Bronchial epithelial cell (primary cell): ENCODE measurements around the gene UNKL. TPM values are rescaled to one million over a fixed set of nuclear protein-coding genes. Genes with fewer than 3 reads are reported as not detected.

Source experiments
- DNase-seq: peaks from one replicate; pipeline ENCODE4 v3.0.0-alpha.2; 2010; ENCODE audit warnings: low read depth
- FAIRE-seq: peaks from 2 replicates; lab custom pipeline; 2011; peaks lifted over from hg19 to GRCh38; lab: Jason Lieb, UNC
- H3K27me3 ChIP-seq: 2 replicates; pipeline ENCODE4 v1.5.1; 2011; ENCODE audit warnings: low read length; ENCODE audit not compliant: control insufficient read depth, insufficient read depth
- H3K36me3 ChIP-seq: 2 replicates; pipeline ENCODE4 v1.5.1; 2011; ENCODE audit warnings: low read length; ENCODE audit not compliant: control insufficient read depth, insufficient read depth
- H3K4me3 ChIP-seq: 2 replicates; pipeline ENCODE4 v1.5.1; 2011; ENCODE audit warnings: mild to moderate bottlenecking, low read depth, low read length, control low read depth
- CTCF ChIP-seq: IDR thresholded peaks from 2 replicates; pipeline ENCODE4 v1.5.1; 2011; ENCODE audit warnings: mild to moderate bottlenecking, moderate library complexity, low read length, control low read depth, inconsistent platforms; ENCODE audit not compliant: insufficient read depth, severe bottlenecking
- total RNA-seq: library from RNA; depleted of rRNA; stranded (reverse); fragments of >200 nt; gene quantifications from 2 replicates; pipeline ENCODE4 v1.2.1, GENCODE V29; 2014

The UNKL gene
- total RNA-seq = 2.4 and 3.2 TPM in 2 replicates

GRCh38 chr16:1414532-1415260, at the start of gene UNKL:
UNKL (minus strand) TSS chr16:1414704; CDS start chr16:1414691, 13 bp downstream.
- no peak for FAIRE-seq
- no peak for TF ChIP-seq CTCF
- H3K4me3 ChIP-seq = peak within 1 kb of the TSS; percentile 88
- DNase-seq = no peak
- no peaks in the 10 kb centered on the region for H3K27me3 ChIP-seq
- H3K36me3 ChIP-seq = no peaks in the 10 kb centered on the region

GRCh38 chr16:1461146-1461545, 46.6 kb upstream of the UNKL start:
- H3K36me3 ChIP-seq = peaks cover 6% of the 10 kb centered on the region
- no peaks in the 10 kb centered on the region for H3K27me3 ChIP-seq
- TF ChIP-seq CTCF = no peak
- H3K4me3 ChIP-seq = no peak overlapping the region
- FAIRE-seq = no peak
- DNase-seq = no peak

GRCh38 chr16:1460602-1461138, 46.2 kb upstream of the UNKL start:
- Histone ChIP-seq H3K36me3 (peaks cover 6% of the 10 kb centered on the region), H3K27me3 (no peaks in the 10 kb centered on the region), H3K4me3 (no peak overlapping the region)
- FAIRE-seq (no peak), DNase-seq (no peak)
- no peak for TF ChIP-seq CTCF

GRCh38 chr16:1459967-1460366, 45.5 kb upstream of the UNKL start:
- DNase-seq (no peak), FAIRE-seq (no peak)
- no peak for TF ChIP-seq CTCF
- H3K4me3 ChIP-seq = no peak overlapping the region
- no peaks in the 10 kb centered on the region for H3K27me3 ChIP-seq
- peaks cover 6% of the 10 kb centered on the region for H3K36me3 ChIP-seq

GRCh38 chr16:1458977-1459341, 44.5 kb upstream of the UNKL start:
- DNase-seq (no peak), FAIRE-seq (no peak)
- Histone ChIP-seq H3K27me3 (no peaks in the 10 kb centered on the region), H3K4me3 (no peak overlapping the region), H3K36me3 (peaks cover 6% of the 10 kb centered on the region)
- TF ChIP-seq CTCF = no peak
